22Rv1 (cell line): ENCODE measurements around the gene MTHFD2L.

ENCODE experiments used
- H3K27ac ChIP-seq: fragments of 450-650 bp; 2 replicates; pipeline ENCODE4 v1.5.1; 2017
- ZFX ChIP-seq: fragments of 450-650 bp; IDR thresholded peaks from 2 replicates; pipeline ENCODE4 v1.6.1; 2017; ENCODE audit warnings: antibody characterized with exemption, borderline replicate concordance
- TF ChIP-seq, protein P1 (sequence below): fragments of 450-650 bp; IDR thresholded peaks from 2 replicates; pipeline ENCODE4 v1.5.1; 2017; ENCODE audit warnings: mild to moderate bottlenecking

MTHFD2L gene

DNA sequence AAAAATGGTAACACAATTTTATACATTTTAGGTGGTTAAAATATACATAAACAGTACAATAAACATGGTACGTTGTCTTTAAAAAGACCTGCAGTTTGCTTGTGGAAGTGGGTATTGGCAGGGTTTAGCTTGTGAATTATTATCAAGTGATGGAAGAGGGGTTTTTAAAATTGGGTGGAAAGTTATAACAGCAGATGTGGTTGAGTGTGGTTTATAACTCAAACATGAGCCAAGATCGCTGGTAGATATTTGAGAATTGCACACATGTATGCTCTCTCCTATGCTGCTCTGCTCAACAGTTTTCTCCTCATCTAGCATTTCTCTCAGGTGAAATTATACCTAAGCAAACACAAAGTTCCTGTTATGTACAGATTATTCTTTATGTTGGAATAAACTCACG is 164.4 kb downstream of the MTHFD2L start:
- TF ChIP-seq ZFX = no peak
- TF ChIP-seq, protein P1, sequence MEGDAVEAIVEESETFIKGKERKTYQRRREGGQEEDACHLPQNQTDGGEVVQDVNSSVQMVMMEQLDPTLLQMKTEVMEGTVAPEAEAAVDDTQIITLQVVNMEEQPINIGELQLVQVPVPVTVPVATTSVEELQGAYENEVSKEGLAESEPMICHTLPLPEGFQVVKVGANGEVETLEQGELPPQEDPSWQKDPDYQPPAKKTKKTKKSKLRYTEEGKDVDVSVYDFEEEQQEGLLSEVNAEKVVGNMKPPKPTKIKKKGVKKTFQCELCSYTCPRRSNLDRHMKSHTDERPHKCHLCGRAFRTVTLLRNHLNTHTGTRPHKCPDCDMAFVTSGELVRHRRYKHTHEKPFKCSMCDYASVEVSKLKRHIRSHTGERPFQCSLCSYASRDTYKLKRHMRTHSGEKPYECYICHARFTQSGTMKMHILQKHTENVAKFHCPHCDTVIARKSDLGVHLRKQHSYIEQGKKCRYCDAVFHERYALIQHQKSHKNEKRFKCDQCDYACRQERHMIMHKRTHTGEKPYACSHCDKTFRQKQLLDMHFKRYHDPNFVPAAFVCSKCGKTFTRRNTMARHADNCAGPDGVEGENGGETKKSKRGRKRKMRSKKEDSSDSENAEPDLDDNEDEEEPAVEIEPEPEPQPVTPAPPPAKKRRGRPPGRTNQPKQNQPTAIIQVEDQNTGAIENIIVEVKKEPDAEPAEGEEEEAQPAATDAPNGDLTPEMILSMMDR = no peak
- no peak overlapping the region for H3K27ac ChIP-seq

DNA sequence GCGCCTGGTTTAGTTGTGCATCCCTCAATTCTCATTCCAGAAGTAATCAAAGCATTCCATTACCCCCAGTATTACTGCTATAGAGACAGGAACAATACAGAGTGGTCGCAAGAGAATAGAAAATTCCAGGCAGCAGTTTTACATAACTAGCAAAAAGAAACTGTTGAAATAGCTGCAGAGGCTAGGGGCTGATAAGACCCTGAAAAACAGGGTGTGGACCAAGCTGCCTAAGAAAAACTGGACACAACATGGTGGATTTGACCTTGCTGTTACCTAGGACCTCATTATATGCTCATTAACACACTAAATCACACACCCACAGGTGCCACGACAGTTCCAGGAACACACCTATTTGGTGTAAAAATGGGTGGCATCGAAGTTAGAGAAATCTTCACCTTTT is 165.7 kb downstream of the MTHFD2L start:
- TF ChIP-seq, protein P1 = no peak
- TF ChIP-seq ZFX = no peak
- H3K27ac ChIP-seq = no peak overlapping the region

DNA sequence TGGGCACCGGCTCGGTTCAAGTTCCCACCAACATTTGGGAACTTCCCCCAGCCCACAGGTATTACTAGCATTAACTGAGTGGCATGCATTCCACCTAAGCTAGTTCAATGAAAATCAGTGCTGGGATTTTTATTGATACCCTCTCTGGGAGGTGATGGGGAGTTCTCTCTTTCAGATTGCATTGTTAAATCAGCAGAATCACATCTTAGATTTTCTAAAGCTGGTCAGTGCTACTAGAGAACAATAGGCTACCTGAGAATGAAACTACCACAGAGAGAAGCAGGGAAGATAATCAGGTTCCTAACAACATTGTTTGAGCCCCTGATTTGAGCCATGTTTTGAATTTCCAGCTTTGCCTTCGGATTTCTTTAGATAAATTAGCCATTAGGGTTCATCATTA is 166.3 kb downstream of the MTHFD2L start:
- TF ChIP-seq, protein P1 = no peak
- no peak for TF ChIP-seq ZFX
- no peak overlapping the region for H3K27ac ChIP-seq

DNA sequence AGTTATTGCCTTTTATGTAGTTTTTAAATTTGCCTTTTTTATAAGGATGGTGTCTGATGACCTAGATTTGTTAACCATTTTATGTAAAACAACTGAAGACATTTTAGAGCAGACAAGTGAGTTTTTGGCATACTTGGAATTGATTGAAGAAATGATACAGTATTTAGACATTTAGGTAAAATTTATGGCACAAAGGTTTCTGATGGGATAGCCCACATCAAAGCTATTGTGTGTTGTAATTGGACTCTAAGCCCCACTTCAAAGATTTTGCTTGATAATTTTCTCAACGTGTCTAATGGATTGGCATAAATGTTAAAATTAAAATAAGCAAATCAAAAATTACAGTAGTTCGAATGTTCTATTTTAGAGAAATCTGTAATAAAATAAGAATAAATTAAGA is 168.0 kb downstream of the MTHFD2L start:
- H3K27ac ChIP-seq = no peak overlapping the region
- TF ChIP-seq, protein P1 = no peak
- no peak for TF ChIP-seq ZFX

DNA sequence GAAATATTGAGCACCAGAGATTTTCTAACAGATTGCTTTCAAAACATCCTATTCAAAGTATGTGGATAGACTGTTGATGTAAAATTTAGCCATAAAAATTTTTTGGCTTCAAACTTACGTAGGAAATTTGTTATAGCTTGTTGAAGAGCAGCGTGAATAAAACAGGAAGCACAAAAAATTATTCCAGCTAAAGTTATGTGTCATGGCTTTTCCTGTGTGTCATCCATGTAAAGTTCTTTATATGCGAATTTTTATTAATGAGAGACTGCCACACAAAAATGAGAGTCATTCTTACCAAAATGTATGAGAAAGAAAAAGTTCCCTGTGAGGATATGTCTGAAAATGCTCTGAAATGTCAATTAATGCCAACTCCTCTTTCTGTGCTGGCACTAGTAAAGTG is 169.8 kb downstream of the MTHFD2L start:
- H3K27ac ChIP-seq = no peak overlapping the region
- TF ChIP-seq, protein P1 = no peak
- TF ChIP-seq ZFX = no peak

DNA sequence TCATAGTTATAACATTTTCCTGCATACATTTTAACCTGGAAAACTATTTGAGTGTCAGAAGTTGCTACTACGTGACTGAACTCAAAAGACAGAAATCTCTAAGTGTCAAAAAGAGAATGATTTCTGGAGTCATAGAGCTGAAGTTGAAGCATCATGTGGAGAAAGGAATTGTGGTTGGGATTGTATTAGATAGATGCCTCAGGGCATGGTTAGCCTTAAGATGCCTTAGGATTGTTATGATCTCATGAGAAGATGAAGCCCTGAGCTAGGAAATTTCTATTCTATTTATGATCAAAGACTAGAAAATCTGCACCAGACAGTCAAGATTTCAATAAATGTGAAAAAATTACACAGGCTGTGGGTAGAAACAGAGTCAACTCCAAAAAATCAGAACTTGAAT is 170.6 kb downstream of the MTHFD2L start:
- no peak overlapping the region for H3K27ac ChIP-seq
- no peak for TF ChIP-seq ZFX
- TF ChIP-seq, protein P1 = no peak

DNA sequence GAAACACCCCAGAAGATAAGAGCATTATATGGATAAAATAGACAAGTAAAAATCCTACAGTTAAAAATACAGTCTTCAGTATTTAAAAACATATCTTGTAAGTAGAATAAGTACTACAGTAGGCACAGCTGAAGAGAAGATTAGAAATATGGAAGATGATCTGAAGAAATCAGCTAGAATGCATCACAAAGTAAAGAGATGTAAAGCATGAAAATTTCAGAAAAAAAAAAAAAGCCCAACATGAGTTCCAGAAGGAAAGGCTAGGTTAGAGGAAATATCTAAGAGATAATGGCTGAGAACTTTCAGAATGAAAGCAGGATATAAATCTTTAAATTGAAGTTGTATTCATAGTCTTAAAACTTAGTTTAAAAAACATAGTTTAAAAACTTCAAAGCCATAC is 171.4 kb downstream of the MTHFD2L start:
- TF ChIP-seq, protein P1 = no peak
- TF ChIP-seq ZFX = no peak
- no peak overlapping the region for H3K27ac ChIP-seq
